Naive thymus-derived CD8-positive, alpha-beta T cell (primary cell): ENCODE results near the gene ZCCHC10. TPM values are rescaled to one million over a fixed set of nuclear protein-coding genes. Genes with fewer than 3 reads are reported as not detected.
"Not testable (repeated sequence)": the region's sequence is repeated elsewhere in the genome, so short reads cannot be mapped to it uniquely, and the experiment has no call there.

ENCODE experiments used
- ATAC-seq, 2 donors: fragments of 150-1000 bp; cut with Tn5 transposase in 1 of 2; sonication (Bioruptor Pico), chemical (Tn5 transposase) in 1 of 2; 1 replicate in 1 of 2; 2 replicates in 1 of 2; pipeline ENCODE4 v1.10.0; 2021; ENCODE audit warnings: mild to moderate bottlenecking in 2 of 2, moderate library complexity in 2 of 2
- POLR2A ChIA-PET: fragments of 350-600 bp; sonication (Branson Sonifier 250); formaldehyde crosslinking; loops from one replicate; lab custom pipeline; 2021; ENCODE audit warnings: antibody characterized with exemption; lab: Charles Lee
- DNase-seq, 10 donors: peaks; one replicate each; pipeline versions ENCODE4 v3.0.0 to v3.0.0-alpha.2; 2020 to 2022
- H3K27ac Mint-ChIP-seq, 10 donors: one replicate each; pipeline ENCODE4 v1.8.0; 2020 to 2022; ENCODE audit warnings: mild to moderate bottlenecking in 10 of 10, mixed read lengths in 10 of 10, moderate library complexity in 4 of 10, inconsistent platforms in 1 of 10
- H3K27me3 Mint-ChIP-seq, 5 donors: one replicate each; pipeline ENCODE4 v1.8.0; 2021 to 2022; ENCODE audit warnings: mixed read lengths in 5 of 5
- H3K36me3 Mint-ChIP-seq, 3 donors: one replicate each; pipeline ENCODE4 v1.8.0; 2020 to 2022; ENCODE audit warnings: mixed read lengths in 3 of 3, mild to moderate bottlenecking in 2 of 3, inconsistent platforms in 1 of 3
- H3K4me1 Mint-ChIP-seq, 4 donors: one replicate each; pipeline ENCODE4 v1.8.0; 2021 to 2022; ENCODE audit warnings: mixed read lengths in 4 of 4
- H3K4me3 Mint-ChIP-seq, 10 donors: one replicate each; pipeline ENCODE4 v1.8.0; 2020 to 2022; ENCODE audit warnings: mild to moderate bottlenecking in 10 of 10, mixed read lengths in 10 of 10, moderate library complexity in 6 of 10, inconsistent platforms in 1 of 10
- H3K9me3 Mint-ChIP-seq, 9 donors: one replicate each; pipeline ENCODE4 v1.8.0; 2020 to 2022; ENCODE audit warnings: mixed read lengths in 9 of 9, mild to moderate bottlenecking in 3 of 9, inconsistent platforms in 1 of 9, moderate library complexity in 1 of 9
- polyA plus RNA-seq, 3 donors: library from polyadenylated mRNA; unstranded; fragments of 300-500 nt; fragmentation: Illumina TruSeq; gene quantifications; one replicate each; pipeline ENCODE4 v1.2.3, GENCODE V29; 2021
- total RNA-seq, 8 experiments: library from RNA in 2 of 8; stranded (reverse) in 2 of 8; gene quantifications; one replicate each; pipeline ENCODE4 v1.2.3 and lab custom pipeline; 2021 to 2026

Gene ZCCHC10
- total and polyA plus RNA-seq, 5 experiments from 2014 or later, result 17.8 to 36.9 (median 28.7) TPM

DNA sequence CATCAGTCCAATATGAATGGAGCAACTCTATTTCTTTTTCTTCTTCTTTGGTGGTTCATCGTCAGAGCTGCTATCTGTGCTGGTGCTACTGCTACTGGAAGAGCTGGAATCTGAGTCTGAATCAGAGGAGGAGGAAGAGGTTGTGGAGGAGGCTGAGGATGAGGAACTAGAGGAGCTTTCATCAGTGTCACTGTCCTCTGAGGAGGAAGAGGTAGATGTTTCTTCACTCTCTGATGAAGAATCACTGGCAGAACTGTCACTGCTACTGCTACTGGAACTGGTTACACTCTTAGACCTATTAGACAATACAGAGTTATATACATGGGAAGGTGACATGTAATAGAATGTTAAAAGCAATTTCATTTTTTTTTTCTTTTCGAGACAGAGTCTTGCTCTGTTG is 27.8 kb downstream of the ZCCHC10 start:
- Mint-ChIP-seq H3K4me3 (no peak overlapping the region), H3K9me3 (no peaks in the 10 kb centered on the region), H3K27me3 (no peaks in the 10 kb centered on the region), H3K27ac (peak overlapping the region in 5 of 10 donors; percentile 9 to 69 (median 36)), H3K4me1 (peaks cover 0 to 1% (median 0%) of the 10 kb centered on the region in 4 donors), H3K36me3 (peaks cover 0 to 40% (median 5%) of the 10 kb centered on the region in 3 donors)
- DNase-seq, result no peak
- POLR2A ChIA-PET, result no interaction called here
- no peak for ATAC-seq

DNA sequence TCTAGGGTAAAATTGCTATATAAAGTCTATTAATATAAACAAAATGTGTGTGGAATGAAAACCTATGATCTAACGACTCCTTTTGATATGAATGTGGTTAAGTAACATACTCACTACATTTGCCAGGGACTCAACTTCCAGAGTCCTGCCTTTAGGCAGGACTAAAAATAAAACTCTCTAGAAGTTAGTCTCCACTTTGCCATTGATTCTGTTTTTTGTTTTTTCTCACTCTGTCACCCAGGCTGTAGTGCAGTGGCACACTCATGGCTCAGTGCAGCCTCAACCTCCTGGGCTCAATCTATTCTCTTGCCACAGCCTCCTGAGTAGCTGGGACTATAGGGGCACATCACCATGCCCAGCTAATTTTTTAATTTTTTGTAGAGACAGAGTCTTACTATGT is 30.0 kb downstream of the ZCCHC10 start:
- H3K4me1 Mint-ChIP-seq, result peaks cover 0 to 1% (median 0%) of the 10 kb centered on the region in 4 donors
- peaks cover 0 to 26% (median 2%) of the 10 kb centered on the region in 3 donors for H3K36me3 Mint-ChIP-seq
- ATAC-seq, result no peak
- no peak overlapping the region for H3K4me3 Mint-ChIP-seq
- no peak for DNase-seq
- peak overlapping the region in 4 of 10 donors; percentile 22 to 85 (median 35) for H3K27ac Mint-ChIP-seq
- no peaks in the 10 kb centered on the region for H3K27me3 Mint-ChIP-seq
- POLR2A ChIA-PET, result no interaction called here
- no peaks in the 10 kb centered on the region for H3K9me3 Mint-ChIP-seq

DNA sequence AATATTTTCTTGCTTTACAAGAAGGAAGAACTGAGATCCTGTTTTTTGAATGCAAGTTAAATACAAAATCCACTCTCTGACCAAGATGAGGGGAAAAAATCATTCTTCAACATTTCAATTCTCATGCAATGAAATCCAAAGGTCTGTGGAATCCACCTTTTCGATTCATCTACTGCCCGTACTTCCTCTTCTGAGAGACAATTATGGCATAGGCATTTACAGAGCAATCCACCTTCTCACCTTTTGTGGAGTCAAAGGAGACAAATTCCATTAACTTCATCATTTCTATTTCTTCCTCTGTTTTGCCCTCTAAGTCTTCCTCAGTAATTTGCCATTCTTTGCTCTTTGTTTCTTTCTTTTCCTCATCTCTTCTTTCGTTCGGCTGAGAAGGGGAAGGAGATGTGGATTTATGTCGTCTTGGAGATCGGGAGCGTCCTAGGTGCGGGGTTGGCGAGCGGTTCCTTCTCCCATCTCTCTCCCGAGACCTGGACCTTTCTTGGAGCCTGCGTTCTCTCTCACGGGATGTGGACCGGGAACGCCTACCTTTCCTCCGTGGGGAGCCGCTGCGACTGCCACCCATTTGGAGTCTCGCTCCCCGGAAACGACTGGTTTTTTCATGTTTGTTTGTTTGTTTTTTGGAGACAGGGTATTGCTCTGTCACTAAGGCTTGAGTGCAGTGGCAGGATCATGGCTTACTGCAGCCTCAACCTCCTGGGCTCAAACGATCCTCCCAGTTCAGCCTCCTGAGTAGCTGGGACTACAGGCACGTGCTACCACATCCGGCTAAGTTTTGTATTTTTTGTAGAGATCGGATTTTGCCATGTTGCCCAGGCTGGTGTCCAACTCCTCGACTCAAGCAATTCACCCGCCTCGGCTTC is 38.6 kb downstream of the ZCCHC10 start:
- Mint-ChIP-seq H3K4me3 (no peak overlapping the region), H3K27ac (no peak overlapping the region), H3K9me3 (no peaks in the 10 kb centered on the region), H3K36me3 (no peaks in the 10 kb centered on the region), H3K4me1 (no peaks in the 10 kb centered on the region), H3K27me3 (peaks cover 0 to 4% (median 0%) of the 10 kb centered on the region in 5 donors)
- POLR2A ChIA-PET, result no interaction called here
- DNase-seq (no peak), ATAC-seq (no peak)

DNA sequence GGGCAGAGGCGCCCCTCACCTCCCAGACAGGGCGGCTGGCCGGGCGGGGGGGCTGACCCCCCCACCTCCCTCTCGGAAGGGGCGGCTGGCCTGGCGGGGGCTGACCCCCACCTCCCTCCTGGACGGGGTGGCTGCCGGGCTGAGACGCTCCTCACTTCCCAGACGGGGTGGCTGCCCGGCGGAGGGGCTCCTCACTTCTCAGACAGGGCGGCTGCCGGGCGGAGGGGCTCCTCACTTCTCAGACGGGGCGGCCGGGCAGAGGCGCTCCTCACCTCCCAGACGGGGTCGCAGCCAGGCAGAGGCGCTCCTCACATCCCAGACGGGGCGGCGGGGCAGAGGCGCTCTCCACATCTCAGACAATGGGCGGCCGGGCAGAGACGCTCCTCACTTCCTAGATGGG is 43.4 kb downstream of the ZCCHC10 start:
- H3K27me3 Mint-ChIP-seq, H3K4me3 Mint-ChIP-seq, POLR2A ChIA-PET, H3K27ac Mint-ChIP-seq, DNase-seq, H3K4me1 Mint-ChIP-seq, H3K36me3 Mint-ChIP-seq, ATAC-seq, H3K9me3 Mint-ChIP-seq: not testable (repeated sequence)

DNA sequence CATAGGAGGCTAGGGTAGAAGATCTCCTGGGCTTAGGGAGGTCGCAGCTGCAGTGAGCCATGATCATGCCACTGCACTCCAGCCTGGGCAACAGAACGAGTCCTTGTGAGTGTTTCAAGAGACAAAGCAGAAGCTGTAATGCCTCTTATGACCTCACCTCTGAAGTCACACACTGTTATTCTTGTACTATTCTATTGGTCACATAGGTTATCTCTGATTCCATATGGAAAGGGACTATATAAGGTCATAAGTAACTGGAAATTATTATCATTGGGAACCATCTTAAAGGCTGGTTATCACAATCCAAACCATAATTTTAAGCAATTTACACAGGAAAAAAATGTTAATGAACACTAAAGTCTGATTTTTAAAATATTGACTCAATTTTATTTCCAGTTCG is 45.1 kb downstream of the ZCCHC10 start:
- H3K36me3 Mint-ChIP-seq, result peaks cover 0 to 4% (median 4%) of the 10 kb centered on the region in 3 donors
- H3K4me3 Mint-ChIP-seq, result no peak overlapping the region
- no peaks in the 10 kb centered on the region for H3K4me1 Mint-ChIP-seq
- no peak overlapping the region for H3K27ac Mint-ChIP-seq
- ATAC-seq, result no peak
- POLR2A ChIA-PET, result no interaction called here
- H3K27me3 Mint-ChIP-seq, result peaks cover 0 to 2% (median 0%) of the 10 kb centered on the region in 5 donors
- peaks cover 0 to 13% (median 4%) of the 10 kb centered on the region in 9 donors for H3K9me3 Mint-ChIP-seq
- DNase-seq, result no peak

DNA sequence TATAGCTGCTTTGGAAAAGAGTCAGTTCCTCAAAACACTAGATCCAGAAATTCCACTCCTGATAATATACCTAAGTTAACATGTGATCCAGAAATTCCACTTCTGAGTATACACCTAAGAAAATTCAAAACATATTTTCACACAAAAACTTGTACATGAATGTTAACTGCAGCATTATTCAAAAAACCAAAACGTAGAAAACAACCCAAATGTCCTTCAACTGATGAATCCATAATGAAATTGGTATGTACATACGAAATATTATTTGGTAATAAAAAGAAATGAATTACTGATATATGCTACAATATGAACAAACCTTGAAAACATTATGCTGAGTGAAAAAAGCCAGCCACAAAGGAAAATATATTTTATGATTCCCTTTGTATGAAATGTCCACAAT is 46.4 kb downstream of the ZCCHC10 start:
- DNase-seq (no peak), ATAC-seq (no peak)
- H3K9me3 Mint-ChIP-seq, result peaks cover 0 to 17% (median 4%) of the 10 kb centered on the region in 9 donors
- no peaks in the 10 kb centered on the region for H3K4me1 Mint-ChIP-seq
- H3K27me3 Mint-ChIP-seq, result peaks cover 0 to 2% (median 0%) of the 10 kb centered on the region in 5 donors
- POLR2A ChIA-PET, result no interaction called here
- H3K36me3 Mint-ChIP-seq, result peaks cover 0 to 4% (median 4%) of the 10 kb centered on the region in 3 donors
- H3K27ac Mint-ChIP-seq, result no peak overlapping the region
- no peak overlapping the region for H3K4me3 Mint-ChIP-seq

DNA sequence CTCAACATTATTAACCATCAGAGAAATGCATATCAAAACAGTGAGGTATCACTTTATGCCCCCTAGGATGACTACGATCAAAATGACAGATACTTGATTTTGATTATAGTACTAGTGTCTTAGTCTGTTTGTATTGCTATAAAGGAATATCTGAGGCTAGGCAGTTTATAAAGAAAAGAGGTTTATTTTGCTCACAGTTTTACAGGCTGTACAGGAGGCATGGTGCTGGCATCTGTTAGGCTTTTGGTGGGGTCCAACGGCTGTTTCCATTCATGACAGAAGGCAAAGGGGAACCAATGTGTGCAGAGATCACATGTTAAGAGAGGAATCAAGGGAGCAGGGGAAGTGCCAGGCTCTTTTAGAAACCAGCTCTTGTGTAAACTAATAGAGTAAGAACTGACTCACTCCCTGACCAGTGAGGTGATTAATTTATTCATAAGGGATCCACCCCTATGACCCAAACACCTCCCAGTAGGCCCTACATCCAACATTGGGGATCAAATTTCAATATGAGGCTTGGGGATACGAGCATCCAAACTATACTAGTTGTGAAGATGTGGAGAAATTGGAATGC is 46.9 kb downstream of the ZCCHC10 start:
- Mint-ChIP-seq H3K4me3 (no peak overlapping the region), H3K9me3 (peaks cover 0 to 17% (median 4%) of the 10 kb centered on the region in 9 donors), H3K4me1 (no peaks in the 10 kb centered on the region), H3K36me3 (peaks cover 0 to 4% (median 4%) of the 10 kb centered on the region in 3 donors), H3K27ac (no peak overlapping the region), H3K27me3 (peaks cover 0 to 2% (median 0%) of the 10 kb centered on the region in 5 donors)
- DNase-seq (no peak), ATAC-seq (no peak)
- POLR2A ChIA-PET, result no interaction called here

DNA sequence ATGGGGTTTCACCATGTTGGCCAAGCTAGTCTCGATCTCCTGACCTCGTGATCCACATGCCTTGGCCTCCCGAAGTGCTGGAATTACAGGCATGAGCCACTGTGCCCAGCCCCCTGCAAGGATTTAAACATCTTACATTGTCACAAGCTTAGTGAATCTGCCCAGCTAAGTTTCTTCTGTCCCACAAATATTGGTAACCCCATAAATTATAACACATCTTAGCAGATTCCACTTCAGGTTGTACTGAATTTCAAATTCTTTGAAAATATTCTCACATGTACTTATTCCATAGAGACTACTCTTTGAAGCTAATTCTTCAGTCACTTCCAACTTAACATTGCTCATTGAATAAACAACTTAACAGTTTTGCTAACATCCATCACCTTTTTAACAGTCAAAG is 49.5 kb downstream of the ZCCHC10 start:
- Mint-ChIP-seq H3K27me3 (peaks cover 0 to 2% (median 0%) of the 10 kb centered on the region in 5 donors), H3K27ac (no peak overlapping the region), H3K4me3 (no peak overlapping the region), H3K9me3 (peaks cover 0 to 17% (median 4%) of the 10 kb centered on the region in 9 donors), H3K36me3 (peaks cover 0 to 4% (median 4%) of the 10 kb centered on the region in 3 donors), H3K4me1 (no peaks in the 10 kb centered on the region)
- no peak for DNase-seq
- no peak for ATAC-seq
- POLR2A ChIA-PET, result interaction anchor here (0.7 to 1.5 kb wide), 2 partner anchors 13 to 629 kb away, joined by 3 read pairs; no protein-coding TSS in a partner anchor

DNA sequence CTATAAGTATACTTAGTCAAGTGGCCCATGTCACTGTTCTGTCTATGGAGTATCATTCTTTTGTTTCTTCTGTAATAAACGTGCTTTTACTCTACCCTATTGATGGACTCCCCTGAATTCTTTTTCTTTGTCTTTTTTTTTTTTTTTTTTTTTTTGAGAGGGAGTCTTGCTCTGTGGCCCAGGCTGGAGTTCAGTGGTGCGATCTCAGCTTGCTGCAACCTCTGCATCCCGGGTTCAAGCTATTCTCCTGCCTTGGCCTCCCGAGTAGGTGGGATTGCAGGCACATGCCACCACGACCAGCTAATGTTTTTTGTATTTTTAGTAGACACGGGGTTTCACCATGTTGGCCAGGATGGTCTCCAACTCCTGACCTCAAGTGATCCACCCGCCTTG is 53.9 kb downstream of the ZCCHC10 start:
- H3K4me3 Mint-ChIP-seq, POLR2A ChIA-PET, DNase-seq, ATAC-seq, H3K27ac Mint-ChIP-seq, H3K27me3 Mint-ChIP-seq, H3K4me1 Mint-ChIP-seq, H3K36me3 Mint-ChIP-seq: not testable (repeated sequence)
- peaks cover 0 to 16% (median 4%) of the 10 kb centered on the region in 9 donors for H3K9me3 Mint-ChIP-seq

DNA sequence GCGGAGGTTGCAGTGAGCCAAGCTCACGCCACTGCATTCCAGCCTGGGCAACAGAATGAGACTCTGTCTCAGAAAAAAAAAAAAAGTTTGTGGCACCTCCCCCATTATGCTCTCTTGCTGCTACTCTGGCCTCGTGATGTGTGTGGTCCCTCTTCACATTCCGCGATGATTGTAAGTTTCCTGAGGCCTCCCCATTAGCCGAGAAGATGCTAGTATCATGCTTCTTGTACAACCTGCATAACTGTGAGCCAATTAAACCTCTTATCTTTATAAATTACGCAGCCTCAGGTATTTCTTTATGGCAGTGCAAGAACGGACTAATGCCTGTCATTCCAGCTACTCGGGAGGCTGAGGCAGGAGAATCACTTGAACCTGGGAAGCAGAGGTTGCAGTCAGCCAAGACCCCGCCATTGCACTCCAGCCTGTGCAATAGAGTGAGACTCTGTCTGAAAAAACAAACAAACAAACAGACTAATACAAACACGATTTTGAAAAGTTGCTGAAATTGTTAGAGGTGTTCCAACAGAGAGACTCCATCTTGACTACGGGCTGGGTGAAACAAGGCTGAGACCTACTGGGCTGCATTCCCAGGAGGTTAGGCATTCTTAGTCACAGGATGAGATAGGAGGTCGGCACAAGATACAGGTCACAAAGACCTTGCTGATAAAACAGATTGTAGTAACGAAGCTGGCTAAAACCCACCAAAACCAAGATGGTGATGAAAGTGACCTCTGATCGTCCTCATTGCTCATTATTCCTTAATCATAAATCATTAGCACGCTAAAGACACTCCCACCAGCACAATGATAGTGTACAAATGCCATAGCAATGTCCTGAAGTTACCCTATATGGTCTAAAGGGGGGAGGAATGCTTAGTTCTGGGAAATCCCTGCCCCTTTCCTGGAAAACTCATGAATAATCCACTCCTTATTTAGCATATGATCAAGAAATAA is 54.6 kb downstream of the ZCCHC10 start:
- Mint-ChIP-seq H3K4me3 (no peak overlapping the region), H3K4me1 (no peaks in the 10 kb centered on the region), H3K27ac (no peak overlapping the region), H3K36me3 (peaks cover 0 to under 1% (median under 1%) of the 10 kb centered on the region in 3 donors), H3K9me3 (peaks cover 0 to 12% (median 2%) of the 10 kb centered on the region in 9 donors), H3K27me3 (peaks cover 0 to under 1% (median 0%) of the 10 kb centered on the region in 5 donors)
- DNase-seq (no peak), ATAC-seq (no peak)
- POLR2A ChIA-PET, result no interaction called here

DNA sequence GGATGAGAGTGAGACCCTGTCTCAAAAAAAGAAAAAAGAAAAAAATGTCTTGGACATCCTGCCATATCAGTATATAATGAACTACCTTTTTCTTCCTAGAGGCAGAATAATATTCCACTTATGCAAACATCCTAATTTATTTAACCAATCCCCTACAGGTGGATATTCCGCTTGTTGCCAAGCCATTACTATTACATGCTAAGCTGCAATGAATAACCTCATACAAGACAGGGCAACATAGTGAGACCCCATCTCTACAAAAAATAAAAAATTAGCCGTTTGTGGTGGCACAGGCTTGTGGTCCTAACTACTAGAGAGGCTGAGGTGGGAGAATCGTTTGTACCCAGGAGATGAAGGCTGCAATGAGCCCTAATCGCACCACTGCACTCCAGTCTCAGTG is 61.2 kb downstream of the ZCCHC10 start:
- POLR2A ChIA-PET, result interaction anchor here (2.2 kb wide), 1 partner anchor 474 kb away, joined by 5 read pairs; the partner anchor contains the start of gene IRF1
- Mint-ChIP-seq H3K4me3 (peak overlapping the region in 3 of 10 donors; percentile 28 to 86 (median 34)), H3K36me3 (peaks cover 0 to 2% (median under 1%) of the 10 kb centered on the region in 3 donors), H3K9me3 (no peaks in the 10 kb centered on the region), H3K4me1 (peaks cover 3 to 26% (median 22%) of the 10 kb centered on the region in 4 donors), H3K27ac (peak overlapping the region in 7 of 10 donors; percentile 19 to 98 (median 67)), H3K27me3 (no peaks in the 10 kb centered on the region)
- no peak for DNase-seq
- no peak for ATAC-seq
